Putamen (tissue), 1 donor: ENCODE data around the gene STAT5A.
"Not testable (repeated sequence)": the region's sequence is repeated elsewhere in the genome, so short reads cannot be mapped to it uniquely, and the experiment has no call there.

Experiments used
- DNase-seq: peaks from one replicate; pipeline ENCODE4 v3.0.0-alpha.2; 2016; ENCODE audit warnings: low spot score

STAT5A gene

DNA sequence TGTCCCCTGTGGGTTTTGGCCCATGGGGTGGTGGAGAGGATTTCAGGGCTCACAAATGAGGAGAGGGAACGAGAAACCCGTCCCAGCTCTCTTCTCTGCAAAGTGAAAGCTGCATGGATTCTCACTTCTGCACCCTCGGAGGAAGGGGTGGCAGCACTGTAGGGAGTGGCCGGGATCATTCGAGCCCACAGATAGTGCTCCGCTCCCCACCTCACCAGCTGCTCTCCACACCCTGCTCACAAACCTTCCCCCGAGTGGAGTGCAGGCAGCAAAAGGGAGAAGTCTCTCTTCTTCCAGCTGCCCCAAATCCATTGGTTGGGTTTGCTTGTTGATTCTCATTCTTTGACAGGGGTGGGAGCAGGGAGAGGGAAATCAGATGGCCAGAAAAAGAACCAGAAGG is 20.1 kb downstream of the STAT5A start:
- no peak for DNase-seq

DNA sequence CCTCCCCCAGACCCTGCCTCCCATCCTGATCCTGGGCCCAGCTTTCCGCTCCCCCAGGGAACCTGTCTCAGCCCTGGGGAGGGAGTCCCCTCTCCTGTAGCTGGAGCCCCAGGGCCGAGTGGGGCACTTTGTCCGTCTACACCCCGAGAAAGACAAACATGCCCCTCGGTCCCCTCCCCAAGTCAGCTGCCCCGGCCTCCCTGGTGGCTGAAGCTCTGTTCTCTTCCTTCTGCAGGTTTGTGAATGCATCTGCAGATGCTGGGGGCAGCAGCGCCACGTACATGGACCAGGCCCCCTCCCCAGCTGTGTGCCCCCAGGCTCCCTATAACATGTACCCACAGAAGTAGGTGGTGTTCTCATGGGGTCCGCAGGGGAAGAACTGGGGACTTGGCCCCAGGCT is 20.8 kb downstream of the STAT5A start:
- DNase-seq, result no peak

DNA sequence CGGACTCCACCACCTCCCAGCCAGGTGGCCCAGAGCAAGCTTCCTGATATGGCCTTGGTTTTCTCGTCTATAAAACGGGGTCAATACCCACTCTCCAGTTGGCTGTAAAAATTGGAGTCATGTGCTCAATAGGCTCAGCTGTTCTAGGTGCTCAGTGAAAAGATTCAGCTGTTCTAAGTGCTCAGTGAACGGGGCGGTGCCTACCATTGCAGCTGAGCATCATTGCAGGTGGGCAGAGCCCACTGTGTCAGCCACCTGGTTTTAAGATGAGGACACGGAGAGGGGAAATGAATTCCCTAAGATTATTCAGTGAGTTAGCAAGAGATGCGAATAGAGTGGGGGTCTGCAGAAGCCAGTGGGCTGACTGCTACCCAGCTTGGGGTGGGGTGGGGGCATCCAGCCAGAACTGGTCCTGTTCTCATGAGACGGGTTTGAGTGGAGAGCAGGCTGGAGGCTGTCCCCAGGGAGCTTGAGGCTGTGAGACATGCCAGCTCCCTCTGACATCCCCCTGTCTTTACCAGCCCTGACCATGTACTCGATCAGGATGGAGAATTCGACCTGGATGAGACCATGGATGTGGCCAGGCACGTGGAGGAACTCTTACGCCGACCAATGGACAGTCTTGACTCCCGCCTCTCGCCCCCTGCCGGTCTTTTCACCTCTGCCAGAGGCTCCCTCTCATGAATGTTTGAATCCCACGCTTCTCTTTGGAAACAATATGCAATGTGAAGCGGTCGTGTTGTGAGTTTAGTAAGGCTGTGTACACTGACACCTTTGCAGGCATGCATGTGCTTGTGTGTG is 21.9 kb downstream of the STAT5A start:
- no peak for DNase-seq

DNA sequence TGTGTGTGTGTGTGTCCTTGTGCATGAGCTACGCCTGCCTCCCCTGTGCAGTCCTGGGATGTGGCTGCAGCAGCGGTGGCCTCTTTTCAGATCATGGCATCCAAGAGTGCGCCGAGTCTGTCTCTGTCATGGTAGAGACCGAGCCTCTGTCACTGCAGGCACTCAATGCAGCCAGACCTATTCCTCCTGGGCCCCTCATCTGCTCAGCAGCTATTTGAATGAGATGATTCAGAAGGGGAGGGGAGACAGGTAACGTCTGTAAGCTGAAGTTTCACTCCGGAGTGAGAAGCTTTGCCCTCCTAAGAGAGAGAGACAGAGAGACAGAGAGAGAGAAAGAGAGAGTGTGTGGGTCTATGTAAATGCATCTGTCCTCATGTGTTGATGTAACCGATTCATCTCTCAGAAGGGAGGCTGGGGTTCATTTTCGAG is 22.5 kb downstream of the STAT5A start:
- DNase-seq, result no peak

DNA sequence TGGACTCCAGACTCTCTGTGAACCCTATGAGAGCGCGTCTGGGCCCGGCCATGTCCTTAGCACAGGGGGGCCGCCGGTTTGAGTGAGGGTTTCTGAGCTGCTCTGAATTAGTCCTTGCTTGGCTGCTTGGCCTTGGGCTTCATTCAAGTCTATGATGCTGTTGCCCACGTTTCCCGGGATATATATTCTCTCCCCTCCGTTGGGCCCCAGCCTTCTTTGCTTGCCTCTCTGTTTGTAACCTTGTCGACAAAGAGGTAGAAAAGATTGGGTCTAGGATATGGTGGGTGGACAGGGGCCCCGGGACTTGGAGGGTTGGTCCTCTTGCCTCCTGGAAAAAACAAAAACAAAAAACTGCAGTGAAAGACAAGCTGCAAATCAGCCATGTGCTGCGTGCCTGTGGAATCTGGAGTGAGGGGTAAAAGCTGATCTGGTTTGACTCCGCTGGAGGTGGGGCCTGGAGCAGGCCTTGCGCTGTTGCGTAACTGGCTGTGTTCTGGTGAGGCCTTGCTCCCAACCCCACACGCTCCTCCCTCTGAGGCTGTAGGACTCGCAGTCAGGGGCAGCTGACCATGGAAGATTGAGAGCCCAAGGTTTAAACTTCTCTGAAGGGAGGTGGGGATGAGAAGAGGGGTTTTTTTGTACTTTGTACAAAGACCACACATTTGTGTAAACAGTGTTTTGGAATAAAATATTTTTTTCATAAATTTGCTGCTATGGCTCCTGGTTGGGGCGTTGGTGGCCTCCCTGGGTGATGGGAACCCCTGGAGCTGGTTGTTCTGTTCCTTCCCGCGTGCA is 23.1 kb downstream of the STAT5A start:
- DNase-seq, result peak; percentile 51

DNA sequence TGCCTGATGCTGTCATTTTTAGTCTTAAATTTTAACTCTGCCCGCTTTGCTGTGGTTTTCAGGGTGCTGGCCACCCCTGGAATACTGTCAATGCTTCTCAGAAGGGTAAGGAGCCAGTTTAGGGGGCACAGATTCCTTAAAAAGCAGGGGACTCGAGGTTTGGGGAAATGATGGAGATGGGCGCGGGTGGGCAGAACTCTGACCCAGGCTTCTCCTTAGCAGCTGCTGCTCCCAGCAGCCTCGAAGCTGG is 23.7 kb downstream of the STAT5A start:
- no peak for DNase-seq

DNA sequence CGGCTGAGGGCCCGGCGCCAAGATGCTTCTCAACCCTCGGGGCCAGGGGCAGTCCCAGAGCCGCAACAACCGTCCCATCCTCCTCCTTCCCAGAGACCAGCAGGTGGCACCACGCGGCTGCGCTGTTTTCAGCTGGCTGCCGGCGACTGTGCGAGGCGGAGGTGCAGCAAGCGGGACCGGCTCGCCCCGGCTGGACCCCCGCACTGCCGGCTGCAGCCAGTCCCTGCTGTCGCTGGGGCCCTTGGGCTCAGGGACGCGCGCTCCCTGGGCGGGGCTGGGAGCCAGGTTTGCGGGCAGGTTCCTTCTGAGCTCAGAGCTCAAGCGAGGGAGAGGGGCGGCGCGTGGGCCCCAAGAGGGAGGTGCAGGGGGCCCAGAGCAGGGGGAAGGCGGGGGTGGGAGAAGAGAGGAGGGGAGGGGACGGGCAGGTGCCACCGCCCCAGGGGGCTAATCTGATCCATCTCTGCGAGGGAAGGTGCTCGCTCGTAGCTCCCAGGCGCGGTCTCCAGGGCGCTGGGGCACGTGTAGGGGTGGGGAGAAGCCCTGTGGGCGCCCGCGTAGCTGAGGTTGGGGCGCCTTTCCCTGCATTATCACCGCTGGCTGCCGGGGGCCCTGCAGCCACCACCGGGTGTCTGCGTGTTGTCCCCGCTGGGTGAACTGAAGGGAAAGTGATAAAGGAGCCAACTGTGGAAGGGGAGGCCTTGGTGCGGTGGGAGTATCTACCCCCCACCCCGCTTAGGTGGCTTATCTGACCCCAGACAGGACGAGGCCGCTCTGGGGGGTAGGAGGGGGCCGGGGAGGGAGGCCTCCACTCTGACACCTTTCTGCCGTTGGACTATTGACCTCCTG is 24.2 kb downstream of the STAT5A start:
- peak; percentile 76 for DNase-seq

DNA sequence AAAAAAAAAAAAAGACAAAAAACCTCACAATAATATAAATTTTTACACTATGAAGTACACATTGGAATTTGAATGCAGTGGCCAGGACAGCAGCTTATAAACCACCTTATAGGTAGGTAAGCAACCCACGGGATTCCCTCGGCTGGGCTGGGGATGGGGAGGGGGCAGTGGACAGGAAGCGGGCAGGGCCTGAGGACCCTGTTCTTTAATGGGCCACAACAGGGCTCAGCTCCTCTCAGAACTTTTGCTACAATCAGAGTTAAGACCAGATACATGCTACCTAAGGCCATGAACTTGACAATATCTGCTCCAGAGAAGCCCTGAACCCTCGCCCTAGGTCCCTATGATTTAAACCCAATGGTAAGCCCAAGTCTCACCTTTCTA is 25.1 kb downstream of the STAT5A start:
- no peak for DNase-seq

DNA sequence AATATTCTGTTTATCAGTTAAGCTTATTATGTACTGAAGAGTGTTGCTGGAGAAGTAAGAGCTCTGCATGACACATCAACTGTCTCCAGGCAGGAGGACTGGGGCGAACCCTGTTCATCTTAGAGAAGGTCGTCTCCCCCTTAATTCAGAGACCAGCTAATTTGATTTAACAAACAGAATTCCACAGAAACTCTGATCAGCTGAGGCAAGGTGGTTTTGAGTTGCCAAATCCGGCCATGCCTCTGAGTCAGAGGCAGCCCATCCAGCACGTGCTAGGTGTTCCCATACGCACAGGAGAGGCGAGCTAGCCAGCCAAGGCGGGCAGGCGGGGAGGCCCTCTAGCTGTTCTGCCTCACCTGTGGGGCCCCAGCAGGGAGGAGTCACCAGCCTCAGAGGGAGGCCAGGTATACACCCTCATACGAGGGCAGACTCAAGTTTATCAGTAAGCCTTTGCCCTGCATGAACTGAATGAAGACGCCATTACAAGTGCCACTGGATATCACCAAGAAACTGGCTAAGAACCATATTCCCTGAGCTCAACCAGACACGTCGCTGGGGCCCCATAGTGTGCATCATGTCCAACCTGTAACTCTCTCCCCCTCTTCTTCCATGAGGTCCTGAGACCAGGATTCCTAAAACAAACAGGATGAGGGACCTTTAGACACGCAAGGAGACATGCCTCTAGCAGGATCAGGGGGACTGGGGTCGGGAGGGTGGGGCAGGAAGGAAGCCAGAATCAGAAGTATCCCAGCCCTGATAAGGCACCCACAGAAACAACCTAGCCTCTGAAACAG is 25.7 kb downstream of the STAT5A start:
- no peak for DNase-seq

DNA sequence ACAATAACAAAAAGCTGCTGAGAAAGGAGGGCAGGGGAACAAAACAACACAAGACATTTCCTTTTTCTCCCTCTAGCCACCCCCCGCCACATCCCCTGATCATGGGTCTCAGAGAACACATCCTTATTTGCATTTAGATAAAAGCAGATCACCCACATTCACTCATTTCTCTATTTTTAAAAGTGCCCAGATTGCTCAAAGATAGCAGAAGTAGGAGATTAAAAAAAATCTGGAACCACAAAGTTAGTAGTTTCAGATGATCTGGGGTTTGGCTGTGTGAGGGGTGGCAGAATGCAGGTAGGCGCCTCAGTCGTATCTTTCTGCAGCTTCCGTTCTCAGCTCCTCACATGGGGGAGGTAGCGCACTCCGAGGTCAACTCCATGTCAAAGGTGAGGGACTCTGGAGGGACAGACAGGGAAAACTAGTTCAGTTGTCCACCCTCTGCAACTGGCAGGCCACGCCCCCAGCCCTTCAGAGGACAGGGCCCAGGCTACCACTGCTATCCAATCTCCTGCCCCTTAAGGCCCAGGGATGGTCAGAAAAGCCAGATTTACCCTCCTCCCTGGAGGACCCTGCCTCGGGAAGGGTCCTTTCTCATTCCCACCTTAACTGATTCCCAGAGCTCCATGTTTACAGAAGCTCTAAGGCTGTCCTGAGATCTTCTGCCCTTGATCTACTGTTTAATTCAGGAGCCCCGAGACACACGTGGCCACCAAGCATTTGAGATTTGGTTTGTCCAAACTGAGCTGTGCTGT is 27.3 kb downstream of the STAT5A start:
- no peak for DNase-seq

DNA sequence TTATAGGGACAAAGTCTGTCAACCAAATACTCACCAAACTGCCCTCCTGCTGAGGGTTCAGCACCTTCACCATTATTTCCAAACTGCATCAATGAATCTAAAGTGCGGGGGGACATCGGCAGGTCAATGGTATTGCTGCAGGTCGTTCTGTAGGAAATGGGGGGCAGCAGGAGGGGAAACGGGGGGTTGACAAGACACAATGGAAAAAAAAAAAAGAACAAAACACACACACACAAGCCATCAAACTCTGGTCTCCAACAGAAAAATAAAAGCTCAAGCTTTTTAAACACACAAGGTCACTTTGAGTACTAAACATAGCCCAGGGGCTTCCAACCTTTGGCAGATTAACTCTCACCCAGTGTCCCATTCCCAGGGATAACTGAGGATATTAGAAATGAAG is 28.5 kb downstream of the STAT5A start:
- no peak for DNase-seq

DNA sequence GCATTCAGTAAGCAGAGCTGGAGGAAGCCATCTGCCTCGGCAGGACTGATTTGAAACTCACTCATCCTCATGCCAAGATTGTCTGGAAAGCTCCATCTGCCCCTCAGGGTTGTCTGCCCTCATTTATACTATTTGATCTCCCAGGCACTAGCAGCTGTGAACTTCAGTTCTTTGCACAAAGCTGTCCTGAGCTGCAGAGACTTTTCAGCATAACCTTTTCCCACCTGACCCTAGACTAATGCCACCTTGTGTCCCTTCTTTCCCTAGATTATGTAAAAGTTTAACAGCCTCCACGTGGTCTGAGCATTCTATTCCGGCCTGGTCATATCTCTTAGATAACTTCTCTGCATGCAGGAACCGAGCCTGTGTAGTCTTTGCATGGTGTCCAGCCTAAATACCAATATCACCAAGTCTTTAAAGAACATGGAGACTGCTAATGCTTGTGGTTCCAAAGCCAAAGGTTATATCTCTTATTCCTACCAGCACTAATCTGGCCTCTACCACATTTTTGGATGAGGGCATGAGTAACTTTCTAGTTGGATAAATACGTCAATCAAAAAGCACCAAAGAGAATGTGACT is 29.1 kb downstream of the STAT5A start:
- DNase-seq, result no peak

DNA sequence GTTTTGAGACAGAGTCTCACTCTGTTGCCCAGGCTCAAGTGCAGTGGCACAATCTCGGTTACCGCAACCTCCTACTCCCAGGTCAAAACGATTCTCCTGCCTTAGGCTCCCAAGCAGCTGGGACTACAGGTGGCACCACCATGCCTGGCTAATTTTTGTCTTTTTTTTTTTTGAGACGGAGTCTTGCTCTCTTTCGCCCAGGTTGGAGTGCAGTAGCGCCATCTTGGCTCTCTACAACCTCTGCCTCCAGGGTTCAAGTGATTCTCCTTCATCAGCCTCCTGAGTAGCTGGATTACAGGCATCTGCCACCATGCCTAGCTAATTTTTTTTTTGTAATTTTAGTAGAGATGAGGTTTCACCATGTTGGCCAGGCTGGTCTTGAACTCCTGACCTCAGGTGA is 29.7 kb downstream of the STAT5A start:
- DNase-seq, result not testable (repeated sequence)

DNA sequence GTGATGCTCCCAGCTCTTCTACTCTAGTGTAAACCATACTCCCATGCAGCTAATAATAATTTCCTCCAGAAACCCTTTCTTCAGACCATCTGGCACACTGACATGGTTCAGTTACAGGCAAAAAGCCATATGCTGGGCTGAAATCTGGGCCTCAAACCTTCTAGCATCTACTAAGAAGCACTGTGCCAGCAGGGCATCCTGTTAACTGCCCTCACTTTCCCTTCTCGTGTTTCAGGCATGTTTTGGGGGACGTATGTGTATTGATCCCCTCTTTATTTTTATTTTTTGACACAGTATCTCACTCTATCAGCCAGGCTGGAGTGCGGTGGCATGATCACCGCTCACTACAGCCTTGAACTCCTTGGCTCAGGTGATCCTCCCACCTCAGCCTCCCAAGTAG is 33.3 kb downstream of the STAT5A start:
- no peak for DNase-seq

DNA sequence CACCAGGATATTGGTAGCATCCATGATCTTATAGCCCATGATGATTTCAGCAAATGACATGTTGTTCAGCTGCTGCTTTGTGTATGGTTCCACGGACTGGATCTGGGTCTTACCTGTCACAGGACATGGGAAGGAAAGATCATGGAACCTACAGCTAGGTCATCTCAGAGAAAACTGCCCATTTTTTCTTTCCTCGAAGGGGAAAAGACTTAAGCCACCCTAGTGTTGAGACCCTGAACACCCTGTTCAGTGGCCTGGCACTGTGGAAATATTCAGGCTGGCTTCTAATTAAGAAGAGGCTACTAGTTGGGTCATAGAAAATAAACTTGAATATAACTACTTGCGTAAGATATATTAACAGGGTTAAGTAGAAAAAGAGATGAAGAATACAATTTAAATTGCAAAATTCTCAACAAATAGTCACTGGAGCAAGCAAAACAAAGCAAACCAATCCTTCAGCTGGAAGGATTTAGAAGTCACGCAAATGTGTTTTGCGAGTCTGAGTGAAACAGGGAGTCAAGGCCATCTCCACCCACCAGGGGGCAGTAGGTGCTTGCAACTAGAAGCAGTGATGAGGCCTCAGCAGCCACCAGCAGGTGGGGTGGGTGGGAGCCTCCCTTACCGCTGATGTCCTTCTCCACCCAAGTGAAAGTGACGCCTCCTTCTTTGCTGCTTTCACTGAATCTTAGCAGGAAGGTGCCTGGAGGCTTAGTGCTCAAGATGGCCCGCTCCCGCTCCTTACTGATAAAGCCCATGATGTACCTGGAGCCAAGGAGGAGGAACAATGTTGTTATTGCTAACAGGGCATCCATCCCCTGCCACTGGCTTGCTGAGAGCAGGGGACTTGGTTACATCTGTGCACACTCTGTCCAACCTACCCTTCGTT is 34.3 kb downstream of the STAT5A start:
- DNase-seq, result peak; percentile 89

DNA sequence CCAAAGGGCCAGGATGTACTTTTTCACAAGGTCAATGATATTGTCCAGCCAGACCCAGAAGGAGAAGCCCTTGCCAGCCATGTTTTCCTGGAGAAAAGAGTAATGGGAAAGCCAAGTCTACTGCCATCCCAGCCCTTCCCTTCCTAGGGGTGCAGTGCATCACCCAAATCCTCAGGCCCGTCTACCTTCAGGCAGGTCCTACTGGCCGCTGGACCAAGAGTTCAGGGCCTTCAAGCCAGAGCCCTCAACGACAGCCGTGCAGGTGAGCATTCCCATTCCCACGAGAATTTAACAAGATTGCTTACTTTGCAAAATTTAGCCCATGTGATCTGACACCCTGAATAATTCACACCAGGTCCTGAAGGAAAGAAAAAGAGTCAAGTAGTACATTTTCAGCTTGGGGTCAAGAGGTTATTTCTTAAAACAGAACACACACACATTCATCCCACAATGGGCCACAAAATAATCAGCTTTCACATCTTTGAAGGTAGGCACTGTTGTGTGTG is 35.0 kb downstream of the STAT5A start:
- no peak for DNase-seq

DNA sequence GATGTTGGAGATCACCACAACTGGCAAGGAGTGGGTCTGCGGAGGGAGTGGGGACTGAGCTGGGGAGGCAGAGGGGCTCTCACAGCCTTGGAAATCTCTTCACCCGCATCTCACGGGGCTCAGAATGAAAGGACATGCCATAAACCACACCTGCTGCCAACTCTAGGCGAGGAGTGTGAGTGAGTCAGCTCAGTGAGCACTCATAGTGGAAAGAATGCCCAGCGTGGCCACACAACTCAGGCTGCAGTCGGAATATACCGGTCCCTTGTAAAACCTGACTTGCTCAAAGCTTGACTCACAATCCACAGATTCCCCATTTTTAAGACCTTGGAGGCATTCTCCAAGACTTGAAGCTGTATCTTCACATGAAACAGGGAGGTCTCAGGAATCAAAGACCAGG is 36.7 kb downstream of the STAT5A start:
- no peak for DNase-seq

DNA sequence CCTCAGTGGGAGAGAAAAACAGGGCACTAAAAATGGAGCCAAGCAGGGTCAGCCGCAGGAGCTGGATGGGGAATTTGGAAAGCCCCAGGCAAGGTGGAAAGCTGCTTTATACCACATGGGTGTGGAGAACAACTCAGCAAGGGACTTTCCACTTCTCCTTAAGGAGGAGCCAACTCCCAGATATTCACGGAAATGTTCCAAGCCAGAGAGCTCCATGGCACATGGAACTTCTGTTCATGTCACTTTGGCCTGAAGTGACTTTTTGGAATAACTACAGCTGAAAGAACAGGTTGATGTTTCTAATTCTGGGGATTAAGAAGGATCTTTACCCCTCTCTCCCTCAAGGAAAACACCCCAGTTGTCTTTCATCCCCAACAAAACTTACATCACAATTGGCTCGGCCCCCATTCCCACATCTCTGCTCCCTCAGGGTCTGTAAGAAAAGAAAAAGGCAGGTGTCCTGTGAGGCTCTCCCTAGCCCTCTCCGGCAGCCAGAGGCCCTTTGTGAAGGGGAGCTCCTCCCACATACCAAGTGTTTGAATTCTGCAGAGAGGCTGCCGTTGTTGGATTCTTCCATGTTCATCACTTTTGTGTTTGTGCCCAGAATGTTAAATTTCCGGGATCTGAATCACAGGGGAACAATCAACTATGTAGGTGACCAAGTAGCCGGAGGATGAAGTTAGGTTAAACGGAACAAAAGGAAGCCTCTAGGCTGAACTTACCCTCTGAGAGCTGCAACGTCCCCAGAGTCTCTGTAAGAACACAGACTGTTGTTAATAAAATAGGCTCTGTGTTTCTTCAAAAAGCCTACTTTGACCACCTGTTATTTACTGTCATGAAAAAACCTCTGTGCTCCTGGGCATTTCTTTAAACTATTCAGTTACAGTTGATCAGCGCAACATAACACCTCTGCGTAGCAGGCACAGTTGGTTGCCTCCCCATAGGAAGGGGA is 41.0 kb downstream of the STAT5A start:
- no peak for DNase-seq

DNA sequence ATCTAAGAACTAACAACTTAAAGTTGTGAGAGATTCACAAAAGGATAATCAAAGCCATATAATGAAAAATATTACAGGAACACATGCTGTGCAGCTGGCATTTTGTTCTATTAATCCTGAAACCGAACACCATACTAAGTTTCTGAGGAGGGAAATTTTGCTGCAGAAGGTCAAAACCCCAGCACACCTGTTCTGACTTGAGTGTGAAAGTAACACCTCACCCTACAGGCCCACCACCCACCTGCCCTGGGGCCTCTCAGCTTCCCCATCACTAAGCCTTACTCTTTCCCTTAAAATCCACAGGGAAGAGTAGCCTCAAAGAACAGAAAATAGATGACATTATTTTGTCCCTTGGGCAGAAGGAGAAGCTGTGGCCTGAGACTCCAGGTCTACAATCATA is 44.8 kb downstream of the STAT5A start:
- no peak for DNase-seq
